CD4-positive, alpha-beta T cell (primary cell): ENCODE data around the gene SACS. TPM values are rescaled to one million over a fixed set of nuclear protein-coding genes. Genes with fewer than 3 reads are reported as not detected.

ENCODE experiments used
- ATAC-seq: fragments of 200-7000 bp; cut with Tn5 transposase; one replicate; pipeline ENCODE4 v1.10.0; 2022; ENCODE audit warnings: mild to moderate bottlenecking; ENCODE audit not compliant: poor library complexity
- CTCF ChIA-PET: fragments of 350-600 bp; sonication (Branson Sonifier 250); formaldehyde crosslinking; loops from one replicate; lab custom pipeline; 2021; ENCODE audit warnings: antibody characterized with exemption, inconsistent platforms; lab: Charles Lee
- POLR2A ChIA-PET: fragments of 350-600 bp; sonication (Branson Sonifier 250); formaldehyde crosslinking; loops from one replicate; lab custom pipeline; 2021; ENCODE audit warnings: antibody characterized with exemption, inconsistent platforms; lab: Charles Lee
- DNase-seq, 14 experiments: peaks; one replicate each; pipeline ENCODE4 v3.0.0-alpha.2; 2013 to 2020; ENCODE audit warnings: mixed read lengths in 2 of 14
- H3K27ac ChIP-seq, 2 donors: one replicate each; pipeline versions ENCODE4 v1.5.1 to v1.7.0; 2013; ENCODE audit warnings: low read length in 2 of 2, low read depth in 1 of 2, mild to moderate bottlenecking in 1 of 2
- H3K27me3 ChIP-seq, 2 experiments: 1 replicate in 1 of 2; 2 replicates in 1 of 2; pipeline versions ENCODE4 v1.6.1 to v1.7.0; 2013; ENCODE audit warnings: low read length in 2 of 2, control low read depth in 1 of 2, mild to moderate bottlenecking in 1 of 2, moderate library complexity in 1 of 2; ENCODE audit not compliant: insufficient read depth in 2 of 2, control insufficient read depth in 1 of 2
- H3K36me3 ChIP-seq: one replicate; pipeline ENCODE4 v1.6.1; 2013; ENCODE audit warnings: low read length, control low read depth; ENCODE audit not compliant: insufficient read depth
- H3K4me1 ChIP-seq: one replicate; pipeline ENCODE4 v1.6.1; 2013; ENCODE audit warnings: low read length, control low read depth; ENCODE audit not compliant: insufficient read depth
- H3K4me3 ChIP-seq: one replicate; pipeline ENCODE4 v1.5.1; 2013; ENCODE audit warnings: mild to moderate bottlenecking, low read length, moderate library complexity
- H3K9me3 ChIP-seq, 2 experiments: 1 replicate in 1 of 2; 2 replicates in 1 of 2; pipeline versions ENCODE4 v1.6.1 to v1.7.0; 2013; ENCODE audit warnings: low read length in 2 of 2, mild to moderate bottlenecking in 2 of 2, control low read depth in 1 of 2, moderate library complexity in 1 of 2; ENCODE audit not compliant: control insufficient read depth in 1 of 2, insufficient read depth in 1 of 2
- H3K27ac Mint-ChIP-seq: one replicate; pipeline ENCODE4 v1.8.0; 2020; ENCODE audit warnings: mixed read lengths
- H3K27me3 Mint-ChIP-seq: one replicate; pipeline ENCODE4 v1.8.0; 2021; ENCODE audit warnings: mixed read lengths
- H3K36me3 Mint-ChIP-seq: one replicate; pipeline ENCODE4 v1.8.0; 2021; ENCODE audit warnings: low read depth, mixed read lengths
- H3K4me1 Mint-ChIP-seq: one replicate; pipeline ENCODE4 v1.8.0; 2021; ENCODE audit warnings: low read depth, mixed read lengths
- H3K4me3 Mint-ChIP-seq: one replicate; pipeline ENCODE4 v1.8.0; 2020; ENCODE audit warnings: mild to moderate bottlenecking, mixed read lengths
- H3K9me3 Mint-ChIP-seq: one replicate; pipeline ENCODE4 v1.8.0; 2020; ENCODE audit warnings: mixed read lengths
- intact Hi-C, 2 experiments: fragments of 100-400 bp; cut with DNase I in 1 of 2; cut with micrococcal nuclease in 1 of 2; formaldehyde crosslinking; loops; one replicate each; pipeline versions ENCODE4 v1.15.1 to v1.9.0; 2023 to 2025; cut with DNase I, micrococcal nuclease
- total RNA-seq, 174 experiments: library from RNA in 2 of 174; stranded (reverse) in 2 of 174; gene quantifications; one replicate each; pipeline ENCODE4 v1.2.3 and lab custom pipeline; 2021 to 2026
- TF ChIP-seq, protein P1 (sequence below): fragments of 200-600 bp; IDR thresholded peaks from one replicate; pipeline ENCODE4 v1.8.0; 2022; ENCODE audit warnings: antibody characterized with exemption, mild to moderate bottlenecking

Gene SACS
- total RNA-seq, 2 experiments from 2014 or later: 8.7 to 11.6 TPM

DNA sequence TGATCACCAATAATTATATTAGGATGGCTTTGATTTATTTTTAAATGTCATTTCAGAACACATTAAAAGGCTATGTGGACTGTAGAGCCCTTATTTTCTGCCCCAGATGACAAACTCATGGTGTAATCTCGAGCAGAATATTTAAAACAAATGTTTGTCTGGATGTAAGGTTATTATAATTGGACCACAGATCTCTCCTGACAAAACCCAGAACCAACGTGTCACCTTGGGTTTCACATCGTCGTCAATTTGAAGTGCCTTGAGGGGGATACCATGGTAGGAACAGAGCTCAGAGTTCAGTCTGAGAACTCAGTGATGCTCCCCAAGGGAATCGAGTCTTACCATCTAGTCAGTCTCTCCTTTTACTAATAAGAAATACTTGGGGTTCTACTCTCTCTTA, 2.8 kb downstream of the SACS start:
- H3K4me1 ChIP-seq: no peaks in the 10 kb centered on the region
- DNase-seq (no peak), ATAC-seq (no peak)
- H3K27ac Mint-ChIP-seq: no peak overlapping the region
- intact Hi-C loops: no loop called here
- H3K4me3 Mint-ChIP-seq: no peak overlapping the region
- ChIA-PET POLR2A (no interaction called here), CTCF (no interaction called here)
- no peak overlapping the region for H3K4me3 ChIP-seq
- H3K27me3 ChIP-seq: peaks cover 24 to 40% of the 10 kb centered on the region in 2 experiments
- peaks cover 54% of the 10 kb centered on the region for H3K27me3 Mint-ChIP-seq
- H3K36me3 Mint-ChIP-seq: no peaks in the 10 kb centered on the region
- TF ChIP-seq, protein P1, sequence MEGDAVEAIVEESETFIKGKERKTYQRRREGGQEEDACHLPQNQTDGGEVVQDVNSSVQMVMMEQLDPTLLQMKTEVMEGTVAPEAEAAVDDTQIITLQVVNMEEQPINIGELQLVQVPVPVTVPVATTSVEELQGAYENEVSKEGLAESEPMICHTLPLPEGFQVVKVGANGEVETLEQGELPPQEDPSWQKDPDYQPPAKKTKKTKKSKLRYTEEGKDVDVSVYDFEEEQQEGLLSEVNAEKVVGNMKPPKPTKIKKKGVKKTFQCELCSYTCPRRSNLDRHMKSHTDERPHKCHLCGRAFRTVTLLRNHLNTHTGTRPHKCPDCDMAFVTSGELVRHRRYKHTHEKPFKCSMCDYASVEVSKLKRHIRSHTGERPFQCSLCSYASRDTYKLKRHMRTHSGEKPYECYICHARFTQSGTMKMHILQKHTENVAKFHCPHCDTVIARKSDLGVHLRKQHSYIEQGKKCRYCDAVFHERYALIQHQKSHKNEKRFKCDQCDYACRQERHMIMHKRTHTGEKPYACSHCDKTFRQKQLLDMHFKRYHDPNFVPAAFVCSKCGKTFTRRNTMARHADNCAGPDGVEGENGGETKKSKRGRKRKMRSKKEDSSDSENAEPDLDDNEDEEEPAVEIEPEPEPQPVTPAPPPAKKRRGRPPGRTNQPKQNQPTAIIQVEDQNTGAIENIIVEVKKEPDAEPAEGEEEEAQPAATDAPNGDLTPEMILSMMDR: no peak
- H3K27ac ChIP-seq: no peak overlapping the region
- no peaks in the 10 kb centered on the region for H3K9me3 Mint-ChIP-seq
- H3K9me3 ChIP-seq: peaks cover 0 to 5% of the 10 kb centered on the region in 2 experiments
- H3K36me3 ChIP-seq: no peaks in the 10 kb centered on the region
- H3K4me1 Mint-ChIP-seq: peaks cover 13% of the 10 kb centered on the region

DNA sequence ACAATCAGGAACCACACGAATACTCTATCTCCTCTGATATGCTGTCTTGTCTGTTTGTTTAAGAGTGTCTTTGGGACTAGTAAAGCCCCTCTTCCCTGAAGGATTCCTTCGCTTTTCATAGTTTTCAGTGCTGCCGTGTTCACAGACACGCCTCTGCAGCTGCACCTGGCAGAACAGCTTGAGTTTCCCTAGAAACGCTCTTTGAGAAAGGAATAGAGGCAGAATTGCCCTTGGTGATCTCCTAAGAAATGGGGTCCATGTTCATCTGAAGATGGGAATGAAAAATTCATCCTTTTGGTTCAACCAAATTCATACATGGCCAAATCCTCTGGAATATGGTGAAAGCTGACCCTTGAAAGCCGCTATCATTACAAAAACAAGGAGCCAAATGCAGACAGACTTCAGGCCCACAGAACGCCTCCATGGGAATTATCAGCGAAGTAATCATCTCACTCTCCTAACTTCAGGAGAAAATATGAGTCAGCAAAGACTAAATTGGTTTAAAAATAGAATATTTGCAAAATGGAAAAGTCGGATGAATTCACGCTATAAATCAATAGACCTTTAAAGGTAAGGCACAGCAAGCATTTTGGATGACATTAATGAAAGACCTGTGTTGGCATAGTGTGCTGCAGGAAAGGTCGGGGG, 5.5 kb downstream of the SACS start:
- ATAC-seq: no peak
- Mint-ChIP-seq H3K27ac (no peak overlapping the region), H3K27me3 (peaks cover 35% of the 10 kb centered on the region), H3K4me3 (no peak overlapping the region), H3K4me1 (peaks cover 1% of the 10 kb centered on the region), H3K9me3 (no peaks in the 10 kb centered on the region), H3K36me3 (no peaks in the 10 kb centered on the region)
- POLR2A ChIA-PET: no interaction called here
- no peak for DNase-seq
- Histone ChIP-seq H3K36me3 (no peaks in the 10 kb centered on the region), H3K4me1 (no peaks in the 10 kb centered on the region), H3K9me3 (no peaks in the 10 kb centered on the region), H3K27me3 (peaks cover 14 to 25% of the 10 kb centered on the region in 2 experiments), H3K27ac (no peak overlapping the region), H3K4me3 (no peak overlapping the region)
- intact Hi-C loops: no loop called here
- CTCF ChIA-PET: no interaction called here
- TF ChIP-seq, protein P1: no peak

DNA sequence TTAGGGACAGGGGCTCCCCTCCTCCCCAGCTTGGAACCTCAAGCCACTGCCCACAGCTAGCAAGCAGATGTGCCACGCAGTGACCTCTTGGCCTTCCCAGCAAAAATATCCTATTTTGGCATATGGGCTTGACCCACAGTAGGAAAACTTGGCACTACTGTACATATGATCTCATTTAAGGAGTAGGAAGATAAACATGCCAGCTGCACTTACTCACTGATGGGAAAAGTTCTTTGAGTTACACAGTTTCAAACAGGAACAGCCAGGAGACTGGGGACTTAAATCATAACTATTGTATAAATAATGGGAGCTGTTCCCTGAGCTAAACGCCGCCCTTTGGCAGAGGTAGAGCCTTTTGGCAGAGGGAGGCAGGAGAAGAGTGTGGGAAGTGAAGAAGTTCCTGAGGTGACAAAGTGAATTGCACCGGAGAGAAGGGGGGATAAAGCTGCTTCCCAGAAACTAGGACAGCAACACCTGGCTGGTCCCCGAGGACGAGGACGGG, 6.1 kb downstream of the SACS start:
- Mint-ChIP-seq H3K27ac (no peak overlapping the region), H3K4me1 (no peaks in the 10 kb centered on the region), H3K27me3 (peaks cover 31% of the 10 kb centered on the region), H3K9me3 (no peaks in the 10 kb centered on the region), H3K36me3 (no peaks in the 10 kb centered on the region), H3K4me3 (no peak overlapping the region)
- Histone ChIP-seq H3K9me3 (no peaks in the 10 kb centered on the region), H3K27ac (no peak overlapping the region), H3K4me3 (no peak overlapping the region), H3K36me3 (no peaks in the 10 kb centered on the region), H3K27me3 (peaks cover 14 to 24% of the 10 kb centered on the region in 2 experiments), H3K4me1 (no peaks in the 10 kb centered on the region)
- ATAC-seq (no peak), DNase-seq (no peak)
- intact Hi-C loops: no loop called here
- ChIA-PET POLR2A (no interaction called here), CTCF (no interaction called here)
- TF ChIP-seq, protein P1: no peak
